Measurements from ENCODE around the gene RALGPS2. TPM values are rescaled to one million over a fixed set of nuclear protein-coding genes. Genes with fewer than 3 reads are reported as not detected.

RALGPS2 gene
- total and polyA plus RNA-seq, 2 of the 8 experiments (the other 6 are each of a cell fraction or from before 2014, with no cell fraction given): 6.7 to 38.0 TPM

GRCh38 chr1:178682886-178683285 lies 42.2 kb upstream of the RALGPS2 start (continued):
- no peak for TF ChIP-seq PHF8 (conservative IDR thresholded peaks at IDR 0.05; ENCODE audit: low read depth, low read length)
- no peak for TF ChIP-seq CHD1 (IDR thresholded peaks at IDR 0.05; ENCODE audit: low read depth, low read length)
- TF ChIP-seq SP2 (IDR thresholded peaks at IDR 0.05; ENCODE audit: low read length): no peak
- TF ChIP-seq BCL11A (IDR thresholded peaks at IDR 0.05; ENCODE audit: low read depth in 2 of 2, low read length in 2 of 2): no peak
- TF ChIP-seq ASH2L (IDR thresholded peaks at IDR 0.05; ENCODE audit: low read length): no peak
